NCI-H2227 (cell line): ENCODE results near the gene RILPL2.
"Not testable (repeated sequence)": the region's sequence is repeated elsewhere in the genome, so short reads cannot be mapped to it uniquely, and the experiment has no call there.

Experiments used
- DNase-seq: peaks from one replicate; lab custom pipeline; 2025; ENCODE audit not compliant: unreplicated experiment; lab: John Stamatoyannopoulos, UW

The RILPL2 gene

DNA sequence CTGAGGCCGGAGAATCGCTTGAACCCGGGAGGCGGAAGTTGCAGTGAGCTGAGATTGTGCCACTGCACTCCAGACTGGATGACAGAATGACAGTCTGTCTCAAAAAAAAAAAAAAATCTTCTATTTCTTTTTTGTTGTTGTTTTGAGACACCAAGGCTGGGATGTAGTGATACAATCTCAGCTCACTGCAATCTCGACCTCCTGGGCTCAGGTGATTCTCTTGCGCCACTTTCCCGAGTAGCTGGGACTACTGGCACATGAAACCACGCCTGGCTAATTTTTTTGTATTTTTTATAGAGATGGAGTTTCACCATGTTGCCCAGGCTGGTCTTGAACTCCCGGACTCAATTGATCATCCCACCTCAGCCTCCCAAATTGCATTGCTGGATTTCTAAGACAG is 14.2 kb upstream of the RILPL2 start:
- no peak for DNase-seq

DNA sequence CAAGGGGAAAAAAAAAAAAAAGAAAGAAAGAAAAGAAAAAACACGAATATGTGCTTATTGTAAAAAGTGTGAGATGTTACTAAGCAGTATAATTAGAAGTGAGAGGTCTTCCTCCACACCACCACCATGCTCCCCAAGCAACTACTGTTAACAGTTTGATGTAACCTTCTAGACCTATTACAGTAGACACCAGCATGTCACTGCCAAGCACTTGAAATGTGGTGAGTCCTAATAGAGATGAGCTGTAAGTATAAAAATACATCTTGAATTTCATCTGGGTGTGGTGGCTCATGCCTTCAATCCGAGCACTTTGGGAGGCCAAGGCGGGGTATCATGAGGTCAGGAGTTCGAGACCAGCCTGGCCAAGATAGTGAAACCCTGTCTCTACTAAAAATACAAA is 13.4 kb upstream of the RILPL2 start:
- no peak for DNase-seq

DNA sequence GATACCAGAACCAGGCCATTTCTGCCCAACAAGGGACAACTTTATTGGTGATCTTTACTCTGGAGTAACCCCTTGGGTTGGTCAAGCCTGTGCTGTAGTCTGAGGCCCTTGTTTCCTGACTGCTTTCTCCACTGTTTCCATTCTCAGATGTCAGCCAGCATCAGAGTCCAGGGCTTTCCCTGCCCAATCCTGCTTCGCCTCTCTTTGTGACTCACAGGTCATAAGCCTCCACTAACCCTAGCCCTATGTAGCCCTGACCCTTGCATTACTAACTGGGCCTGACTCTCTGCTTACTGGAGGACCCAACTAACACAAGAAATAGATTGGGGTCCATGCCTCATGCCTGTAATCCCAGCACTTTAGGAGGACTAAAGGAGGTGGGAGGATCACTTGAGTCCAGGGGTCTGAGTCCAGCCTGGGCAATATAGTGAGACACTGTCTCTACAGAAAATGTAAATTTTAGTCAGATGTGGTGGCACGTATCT is 12.8 kb upstream of the RILPL2 start:
- no peak for DNase-seq

DNA sequence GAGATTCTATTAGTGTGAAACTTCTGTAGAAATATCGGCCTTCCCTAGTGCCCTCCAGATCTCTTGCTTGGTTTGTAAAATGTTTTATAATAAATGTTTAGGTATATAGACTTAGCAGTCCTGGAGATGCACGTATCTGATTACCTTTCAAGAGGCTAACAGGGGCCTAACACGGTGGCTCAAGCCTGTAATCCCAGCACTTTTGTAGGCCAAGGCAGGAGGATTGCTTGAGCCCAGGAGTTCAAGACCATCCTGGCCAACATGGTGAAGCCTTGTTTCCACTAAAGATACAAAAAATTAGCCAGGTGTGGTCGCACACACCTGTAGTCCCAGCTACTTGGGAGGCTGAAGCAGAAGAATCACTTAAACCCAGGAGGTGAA is 9.8 kb upstream of the RILPL2 start:
- no peak for DNase-seq

DNA sequence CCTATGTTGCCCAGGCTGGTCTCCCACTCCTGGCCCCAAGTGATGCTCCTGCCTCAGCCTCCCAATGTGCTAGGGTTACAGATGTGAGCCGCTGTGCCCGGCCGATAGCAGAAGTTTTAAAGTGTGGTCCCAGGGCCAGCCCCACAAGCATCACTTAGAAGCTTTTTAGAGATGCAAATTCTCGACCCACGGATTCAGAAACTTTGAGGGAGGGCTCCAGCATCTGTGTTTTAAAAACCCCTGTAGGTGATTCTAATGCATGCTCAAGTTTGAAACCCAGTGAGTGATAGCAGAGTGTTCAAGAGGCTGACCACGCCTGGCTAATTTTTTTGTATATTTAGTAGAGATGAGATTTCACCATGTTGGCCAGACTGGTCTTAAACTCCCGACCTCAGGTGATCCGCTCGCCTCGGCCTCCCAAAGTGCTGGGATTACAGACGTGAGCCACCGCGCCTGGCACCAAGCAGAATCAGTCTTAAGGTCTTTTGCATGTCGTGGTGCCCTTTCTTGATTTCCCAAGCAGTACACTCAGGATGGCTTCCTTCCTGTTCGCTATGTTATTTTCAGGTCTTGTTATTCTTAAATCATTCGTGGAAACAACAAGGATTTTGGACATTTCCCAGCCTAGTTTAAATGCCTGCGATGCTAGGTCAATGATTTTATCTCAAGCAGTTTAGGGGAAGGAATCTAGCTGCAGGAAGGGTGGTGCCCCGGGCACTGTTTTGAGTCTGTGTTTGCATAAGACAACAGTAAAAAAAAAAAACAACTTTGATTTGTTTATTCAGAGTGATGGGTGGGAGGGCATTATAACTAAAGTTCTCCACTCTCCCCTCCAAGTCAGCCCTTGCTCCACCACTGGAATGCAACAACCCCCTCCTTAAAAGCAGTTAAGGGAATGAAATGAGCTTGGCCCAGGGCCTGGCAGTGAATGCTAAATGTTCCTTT is 9.2 kb upstream of the RILPL2 start:
- DNase-seq = no peak

DNA sequence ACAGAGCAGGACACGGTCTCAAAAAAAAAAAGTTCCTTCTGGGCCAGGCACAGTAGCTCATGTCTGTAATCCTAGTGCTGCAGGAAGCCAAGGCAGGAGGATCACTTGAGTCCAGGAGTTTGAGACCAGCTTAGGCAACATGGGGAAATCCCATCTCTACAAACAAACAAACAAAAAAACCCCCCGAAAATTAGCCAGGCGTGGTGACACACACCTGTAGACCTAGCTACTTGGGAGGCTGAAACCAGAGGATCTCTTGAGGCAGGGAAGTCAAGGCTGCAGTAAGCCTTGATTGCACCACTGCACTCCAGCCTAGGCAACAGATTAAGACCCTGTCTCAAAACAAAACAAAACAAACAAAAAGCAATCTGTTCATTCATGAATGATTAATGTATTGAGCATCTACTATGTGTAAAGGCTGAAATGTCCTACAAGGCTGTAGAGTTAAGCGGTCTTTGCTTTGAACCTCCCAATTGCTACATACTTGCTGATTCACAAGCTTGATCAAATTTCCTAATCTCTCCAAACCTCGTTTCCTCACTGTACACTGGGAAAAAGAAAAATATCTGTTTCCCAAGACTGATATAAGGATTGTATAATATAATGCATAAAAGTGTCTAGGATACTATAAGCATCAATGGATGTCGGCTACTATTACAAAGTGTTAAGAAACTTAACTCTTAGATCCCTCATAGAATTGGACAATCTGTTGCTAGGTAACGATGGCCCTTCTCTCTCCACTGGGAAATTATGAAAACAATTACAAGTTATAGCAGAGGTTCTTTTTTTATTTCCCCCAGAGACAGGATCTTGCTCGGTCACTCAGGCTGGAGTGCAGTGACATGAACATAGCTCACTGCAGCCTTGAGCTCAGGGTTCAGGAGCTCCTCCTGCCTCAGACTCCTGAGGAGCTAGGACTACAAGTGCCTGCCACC is 7.9 kb upstream of the RILPL2 start:
- no peak for DNase-seq

DNA sequence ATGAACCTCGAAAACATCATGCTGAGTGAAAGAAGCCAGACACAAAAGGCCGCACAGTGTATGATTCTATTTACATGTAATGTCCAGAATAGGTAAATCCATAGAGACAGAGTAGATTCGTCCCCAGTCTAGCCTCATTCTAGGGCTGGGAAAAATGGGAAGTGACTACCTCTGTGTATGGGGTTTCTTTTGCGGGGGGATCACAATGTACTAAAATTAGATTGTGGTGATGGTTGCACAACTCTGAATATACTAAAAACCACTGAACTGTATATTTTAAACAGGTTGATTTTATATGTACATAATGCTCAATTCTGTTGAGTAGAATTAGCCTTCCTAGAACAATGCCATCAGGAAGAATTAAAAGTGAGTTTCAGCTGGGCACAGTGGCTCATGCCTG is 6.3 kb upstream of the RILPL2 start:
- no peak for DNase-seq

DNA sequence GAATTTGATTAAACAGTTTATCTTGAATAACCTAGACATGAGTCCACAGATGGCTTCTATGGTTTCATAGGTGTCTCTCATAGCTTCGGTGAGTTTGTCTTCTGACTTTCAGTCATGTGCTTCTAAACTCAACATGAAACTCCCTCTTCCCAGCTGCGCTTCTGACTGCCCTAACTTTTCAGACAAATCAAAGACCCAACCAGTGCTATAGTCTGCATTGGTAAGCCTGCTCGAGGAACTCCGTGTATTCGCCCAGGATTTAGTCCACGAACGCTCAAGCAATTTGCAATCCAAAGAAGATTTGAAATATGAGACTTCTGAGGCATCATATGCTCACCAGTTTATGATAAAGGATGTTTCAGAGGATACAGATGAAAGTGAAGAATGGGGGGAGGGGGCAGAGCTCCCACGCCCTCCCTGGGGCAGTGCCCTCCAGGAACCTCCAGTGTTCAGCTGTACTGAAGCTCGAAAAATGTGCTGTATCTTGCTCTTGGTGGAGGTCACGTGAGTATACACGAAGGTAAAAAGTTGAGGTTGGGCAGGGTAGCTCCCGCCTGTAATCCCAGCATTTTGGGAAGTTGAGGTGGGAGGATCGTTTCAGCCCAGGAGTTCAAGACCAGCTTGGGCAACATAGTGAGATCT is 5.2 kb upstream of the RILPL2 start:
- no peak for DNase-seq

DNA sequence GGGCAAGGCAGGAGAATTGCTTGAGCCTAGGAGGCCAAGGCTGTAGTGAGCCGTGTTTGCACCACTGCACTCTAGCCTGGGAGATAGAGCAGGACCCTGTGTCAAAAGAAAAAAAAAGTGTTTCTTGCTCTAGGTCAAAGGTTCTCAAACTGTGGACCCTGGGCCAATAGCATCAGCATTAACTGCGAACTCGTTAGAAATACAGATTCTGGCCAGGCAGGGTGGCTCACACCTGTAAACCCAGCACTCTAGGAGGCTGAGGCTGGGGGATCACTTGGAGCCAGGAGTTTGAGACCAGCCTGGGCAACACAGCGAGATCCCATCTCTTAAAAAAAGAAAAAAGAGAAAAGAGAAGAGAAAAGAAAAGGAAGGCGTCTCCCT is 858 bp downstream of the RILPL2 start:
- no peak for DNase-seq

DNA sequence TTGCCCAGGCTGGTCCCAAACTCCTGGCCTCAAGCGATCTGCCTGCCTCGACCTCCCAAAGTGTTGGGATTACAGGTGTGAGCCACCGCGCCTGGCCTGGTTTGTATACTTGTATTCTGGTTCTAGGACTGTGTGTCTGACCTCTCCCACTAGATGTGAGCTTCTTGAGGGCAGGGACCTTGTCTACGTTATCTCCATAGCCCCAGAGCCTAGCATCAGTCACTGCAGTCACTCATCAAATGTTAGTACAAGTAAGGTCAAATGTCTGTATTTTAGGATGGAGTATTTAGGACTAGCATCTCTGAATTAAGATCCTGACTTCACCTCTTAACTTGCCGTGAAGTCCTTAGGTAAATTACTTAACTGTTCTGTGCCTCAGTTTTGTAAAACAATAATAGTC is 2.9 kb downstream of the RILPL2 start:
- no peak for DNase-seq

DNA sequence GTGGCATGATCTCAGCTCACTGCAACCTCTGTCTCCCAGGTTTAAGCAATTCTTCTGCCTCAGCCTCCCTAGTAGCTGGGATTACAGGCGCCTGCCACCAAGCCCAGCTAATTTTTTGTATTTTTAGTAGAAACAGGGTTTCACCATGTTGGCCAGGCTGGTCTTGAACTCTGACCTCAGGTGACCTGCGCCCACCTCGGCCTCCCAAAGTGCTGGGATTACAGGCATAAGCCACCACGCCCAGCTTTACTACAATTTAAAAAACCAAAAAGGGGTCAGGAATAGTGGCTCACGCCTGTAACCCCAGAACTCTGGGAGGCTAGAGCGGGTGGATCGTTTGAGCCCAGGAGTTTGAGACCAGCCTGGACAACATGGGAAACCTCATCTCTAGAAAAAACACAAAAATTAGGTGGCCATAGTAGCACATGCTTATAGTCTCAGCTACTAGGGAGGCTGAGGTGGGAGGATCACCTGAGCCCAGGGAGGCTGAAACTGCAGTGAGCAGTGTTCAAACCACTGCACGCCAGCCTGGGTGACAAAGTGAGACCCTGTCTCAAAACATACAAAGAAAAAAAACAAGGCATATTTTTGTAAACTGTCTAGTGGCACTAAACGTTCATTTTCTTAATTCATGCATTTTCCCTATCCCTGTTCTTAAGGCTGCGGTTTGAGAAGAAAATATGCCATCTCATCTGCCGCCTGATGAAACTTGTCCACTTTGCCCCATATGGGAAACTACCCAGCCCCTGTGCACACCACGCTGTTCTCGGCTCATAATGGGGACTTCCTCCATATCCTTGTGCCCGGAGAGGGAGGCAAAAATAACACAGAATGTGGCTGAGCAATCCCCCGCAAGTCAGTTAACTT is 4.3 kb downstream of the RILPL2 start:
- not testable (repeated sequence) for DNase-seq

DNA sequence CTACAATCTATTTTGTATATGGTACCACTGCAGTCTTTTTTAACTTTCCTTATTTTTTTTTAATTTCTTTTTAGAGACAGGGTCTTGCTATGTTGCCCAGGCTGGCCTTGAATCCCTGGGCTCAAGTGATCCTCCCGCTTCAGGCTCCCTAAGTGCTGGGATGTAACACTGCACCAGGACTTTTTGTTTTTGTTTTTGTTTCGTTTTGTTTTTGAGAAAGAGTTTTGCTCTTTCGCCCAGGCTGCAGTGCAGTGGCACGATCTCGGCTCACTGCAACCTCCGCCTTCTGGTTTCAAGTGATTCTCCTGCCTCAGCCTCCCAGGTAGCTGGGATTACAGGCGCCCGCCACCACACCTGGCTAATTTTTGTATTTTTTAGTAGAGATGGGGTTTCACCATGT is 7.4 kb downstream of the RILPL2 start:
- not testable (repeated sequence) for DNase-seq

DNA sequence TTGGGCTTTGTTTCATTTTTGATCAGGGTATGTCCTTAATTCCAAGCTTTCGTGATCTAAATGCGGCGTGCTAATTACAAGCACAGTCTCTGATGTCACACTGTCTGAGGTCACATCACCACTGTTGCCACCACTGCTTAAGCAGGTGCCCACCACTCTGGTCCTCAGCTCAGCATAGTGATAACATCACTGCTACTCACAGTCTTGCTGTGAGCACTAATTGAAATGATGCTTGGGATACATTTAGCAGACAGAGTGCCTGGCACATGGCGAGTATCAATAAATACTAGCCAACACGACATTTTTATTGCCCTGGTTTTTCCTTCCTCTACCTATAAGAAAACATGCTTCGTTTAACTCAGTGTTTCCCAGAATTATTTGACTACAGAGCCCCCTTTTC is 7.9 kb downstream of the RILPL2 start:
- no peak for DNase-seq

DNA sequence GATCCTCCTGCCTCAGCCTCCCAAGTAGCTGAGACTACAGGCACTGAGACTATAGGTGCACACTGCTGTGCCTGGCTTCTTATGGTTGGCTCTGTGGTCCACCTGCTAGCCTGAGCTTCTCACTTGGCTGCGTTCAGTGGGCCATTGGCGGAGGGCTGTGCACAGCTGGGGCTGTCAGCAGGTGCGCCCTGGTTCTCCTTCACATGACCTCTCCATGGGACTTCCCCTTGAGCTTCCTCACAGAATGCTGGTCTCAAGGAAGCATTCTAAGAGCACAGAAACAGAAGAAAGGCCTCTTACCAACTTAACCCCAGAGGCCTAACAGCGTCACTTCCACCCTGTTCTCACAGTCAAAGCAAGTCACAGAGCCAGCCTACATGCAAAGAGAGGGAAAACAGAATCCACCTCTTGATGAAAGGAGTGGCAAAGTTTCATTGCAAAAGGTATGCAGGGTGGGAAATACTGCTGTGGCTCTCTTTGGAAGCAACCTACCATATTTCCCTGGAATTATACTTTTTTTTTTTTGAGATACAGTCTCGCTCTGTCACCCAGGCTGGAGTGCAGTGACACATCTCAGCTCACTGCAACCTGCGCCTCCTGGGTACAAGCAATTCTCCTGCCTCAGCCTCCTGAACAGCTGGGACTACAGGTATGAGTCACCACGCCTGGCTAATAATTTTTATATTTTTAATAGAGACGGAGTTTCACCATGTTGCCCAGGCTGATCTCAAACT is 9.3 kb downstream of the RILPL2 start:
- no peak for DNase-seq

DNA sequence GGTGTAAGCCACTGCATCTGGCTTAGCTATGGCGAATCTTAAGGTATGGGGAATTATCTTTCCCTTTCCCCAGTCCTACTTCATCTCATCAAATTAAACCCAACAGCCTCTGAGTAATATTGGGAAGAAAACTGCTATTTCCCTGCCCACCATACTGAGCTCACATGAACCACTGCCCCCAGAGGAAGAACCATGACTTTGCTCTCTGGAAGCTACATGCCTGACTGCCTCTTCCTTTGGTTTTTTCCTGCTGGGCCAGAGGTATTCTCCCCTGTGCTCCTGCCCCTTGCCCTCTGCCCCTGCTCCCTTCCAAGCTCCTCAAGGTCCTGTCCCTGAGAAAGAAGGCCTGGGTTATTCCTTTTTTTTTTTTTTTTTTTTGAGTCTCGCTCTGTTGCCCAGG is 15.2 kb downstream of the RILPL2 start:
- no peak for DNase-seq

DNA sequence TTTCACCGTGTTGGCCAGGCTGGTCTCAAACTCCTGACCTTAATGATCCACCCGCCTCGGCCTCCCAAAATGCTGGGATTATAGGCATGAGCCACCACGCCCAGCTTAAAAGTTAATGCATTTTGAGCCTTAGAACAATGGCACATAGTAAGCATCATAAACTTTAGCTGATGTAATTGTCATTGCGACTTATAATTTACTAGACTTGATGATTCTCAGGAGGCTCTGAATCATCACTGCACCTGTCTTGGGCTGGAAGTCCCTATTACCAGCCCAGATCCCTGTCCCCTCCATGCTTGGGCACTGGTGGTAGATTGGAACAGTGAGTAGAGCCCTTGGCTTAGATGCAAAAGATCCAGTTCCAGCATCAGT is 26.5 kb downstream of the RILPL2 start:
- DNase-seq = no peak

DNA sequence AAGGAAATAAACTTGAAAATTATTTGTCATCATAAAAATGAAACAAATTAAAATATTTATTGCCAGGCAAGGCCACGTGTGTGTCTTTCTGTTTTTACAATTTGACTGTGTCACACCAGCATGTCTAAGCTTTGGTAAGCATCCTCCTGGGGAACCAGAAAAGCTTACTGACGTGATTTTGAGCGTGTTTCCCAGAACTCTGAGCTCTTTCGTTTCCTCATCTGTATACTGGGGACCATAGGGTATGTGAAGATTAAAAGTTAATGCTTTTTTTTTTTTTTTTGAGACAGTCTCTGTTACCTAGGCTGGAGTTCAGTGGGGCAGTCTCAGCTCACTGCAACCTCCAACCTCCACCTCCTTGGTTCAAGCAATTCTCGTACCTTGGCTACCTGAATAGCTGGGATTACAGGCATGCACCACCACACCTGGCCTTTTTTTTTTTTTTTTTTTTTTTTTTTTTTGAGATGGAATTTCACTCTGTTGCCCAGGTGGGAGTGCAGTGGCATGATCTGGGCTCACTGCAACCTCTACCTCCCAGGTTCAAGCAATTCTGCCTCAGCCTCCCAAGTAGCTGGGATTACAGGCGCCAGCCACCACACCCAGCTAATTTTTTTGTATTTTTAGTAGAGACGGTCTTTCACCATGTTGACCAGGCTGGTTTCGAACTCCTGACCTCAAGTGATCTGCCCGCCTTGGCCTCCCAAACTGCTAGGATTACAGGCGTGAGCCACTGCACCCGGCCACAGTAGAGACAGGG is 27.0 kb downstream of the RILPL2 start:
- not testable (repeated sequence) for DNase-seq

DNA sequence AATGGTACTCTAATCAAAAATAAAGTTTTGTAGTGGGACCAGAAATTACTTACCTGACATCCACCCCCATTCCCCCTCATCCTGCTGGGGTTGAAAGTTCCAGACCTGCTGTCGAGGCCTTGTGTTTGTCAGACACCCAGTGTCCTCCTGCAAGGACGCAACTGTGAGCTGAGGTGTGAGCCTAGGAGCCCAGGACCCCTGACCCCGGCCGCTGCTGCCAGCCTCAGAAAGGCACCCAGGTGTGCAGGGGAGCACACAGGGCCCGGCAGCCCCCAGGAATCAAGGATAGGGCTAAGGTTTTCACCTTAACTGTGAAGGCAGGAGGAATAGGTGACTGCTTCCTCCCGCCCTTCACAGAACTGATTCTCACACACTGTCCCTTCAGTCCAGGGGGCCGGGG is 27.9 kb downstream of the RILPL2 start:
- DNase-seq = not testable (repeated sequence)

DNA sequence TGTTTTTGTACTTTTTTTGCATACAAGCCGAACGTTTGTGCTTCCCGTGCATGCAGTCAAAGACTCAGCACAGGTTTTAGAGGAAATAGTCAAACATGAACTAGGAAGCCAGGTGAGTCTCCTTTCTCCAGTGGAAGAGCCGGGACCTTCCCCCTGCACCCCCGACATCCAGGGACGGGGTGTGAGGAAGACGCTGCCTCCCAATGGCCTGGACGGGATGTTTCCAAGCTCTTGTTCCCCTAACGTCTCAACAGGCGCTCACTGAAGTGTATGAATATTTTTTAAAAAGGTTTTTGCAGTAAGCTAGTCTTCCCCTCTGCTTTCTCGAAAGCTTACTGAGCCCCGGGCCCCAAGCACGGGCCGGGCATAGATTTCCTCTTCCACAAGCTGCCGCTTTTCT is 28.6 kb downstream of the RILPL2 start:
- DNase-seq = not testable (repeated sequence)
